COR-L47 (cell line): ENCODE measurements around the gene PCYT2.
"Not testable (repeated sequence)": the region's sequence is repeated elsewhere in the genome, so short reads cannot be mapped to it uniquely, and the experiment has no call there.

Source experiments
- DNase-seq: peaks from one replicate; lab custom pipeline; 2025; lab: John Stamatoyannopoulos, UW

Gene PCYT2

GRCh38 chr17:81911277-81911961 lies at the start of gene PCYT2:
Gene PCYT2, minus strand, starts transcription at chr17:81911399. Its CDS starts 44 bp downstream, at chr17:81911355.
- DNase-seq, result peak; percentile 93

GRCh38 chr17:81960130-81960958 lies 49.1 kb upstream of the PCYT2 start:
- DNase-seq, result peak; percentile 26

- DNase-seq, result peak; percentile 36
Observed at GRCh38 chr17:81959362-81960129, 48.3 kb upstream of the PCYT2 start.

GRCh38 chr17:81958633-81959342 lies 47.6 kb upstream of the PCYT2 start:
- DNase-seq, result no peak

GRCh38 chr17:81957691-81958432 lies 46.7 kb upstream of the PCYT2 start:
- no peak for DNase-seq

GRCh38 chr17:81956607-81957589 lies 45.7 kb upstream of the PCYT2 start:
- DNase-seq, result no peak

GRCh38 chr17:81955756-81956544 lies 44.8 kb upstream of the PCYT2 start:
- DNase-seq, result no peak

GRCh38 chr17:81955058-81955681 lies 44.0 kb upstream of the PCYT2 start:
- no peak for DNase-seq

- no peak for DNase-seq
Observed at GRCh38 chr17:81954131-81955057, 43.2 kb upstream of the PCYT2 start.

DNA sequence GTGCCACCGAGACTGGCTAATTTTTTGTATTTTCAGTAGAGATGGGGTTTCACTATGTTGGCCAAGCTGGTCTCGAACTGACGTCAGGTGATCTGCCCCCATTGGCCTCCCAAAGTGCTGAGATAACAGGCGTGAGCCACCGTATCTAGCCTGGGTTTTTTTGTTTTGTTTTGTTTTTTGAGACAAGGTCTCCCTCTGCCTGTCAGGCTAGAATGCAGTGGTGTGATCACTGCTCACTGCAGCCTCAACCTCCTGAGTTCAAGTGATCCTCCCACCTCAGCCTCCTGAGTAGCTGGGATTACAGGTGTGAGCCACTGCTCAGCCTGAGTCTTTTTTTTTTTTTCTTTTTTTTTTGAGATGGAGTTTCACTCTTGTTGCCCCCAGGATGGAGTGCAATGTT lies 42.2 kb upstream of the PCYT2 start:
- DNase-seq, result not testable (repeated sequence)

- no peak for DNase-seq
Observed at GRCh38 chr17:81952792-81953228, 41.6 kb upstream of the PCYT2 start.

- no peak for DNase-seq
Observed at GRCh38 chr17:81951785-81952684, 40.8 kb upstream of the PCYT2 start.

GRCh38 chr17:81950501-81950900 lies 39.3 kb upstream of the PCYT2 start:
- no peak for DNase-seq

- DNase-seq, result no peak
Observed at GRCh38 chr17:81948635-81949378, 37.6 kb upstream of the PCYT2 start.

DNA sequence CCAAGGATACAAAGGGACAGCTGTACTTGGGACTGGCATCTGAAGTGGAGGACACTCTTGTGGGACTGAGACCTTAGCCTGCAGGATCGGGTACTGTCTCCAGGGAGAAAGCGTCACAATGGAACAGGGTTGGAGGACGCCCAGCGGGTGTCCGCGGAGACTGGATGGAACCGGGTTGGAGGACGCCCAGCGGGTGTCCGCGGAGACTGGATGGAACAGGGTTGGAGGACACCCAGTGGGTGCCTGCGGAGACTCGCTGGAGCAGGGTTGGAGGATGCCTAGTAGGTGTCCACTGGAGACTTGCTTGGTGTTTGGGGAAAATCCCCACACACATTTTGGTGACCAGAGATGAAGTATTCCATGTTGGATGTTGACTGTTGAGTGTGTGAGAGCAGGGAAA lies 36.0 kb upstream of the PCYT2 start, which contains the start of gene MYADML2:
Gene MYADML2, minus strand, starts transcription at position 45 of the 400 bp plus-strand sequence. CDS start 5,492 bp downstream, outside the sequence.
- no peak for DNase-seq

DNA sequence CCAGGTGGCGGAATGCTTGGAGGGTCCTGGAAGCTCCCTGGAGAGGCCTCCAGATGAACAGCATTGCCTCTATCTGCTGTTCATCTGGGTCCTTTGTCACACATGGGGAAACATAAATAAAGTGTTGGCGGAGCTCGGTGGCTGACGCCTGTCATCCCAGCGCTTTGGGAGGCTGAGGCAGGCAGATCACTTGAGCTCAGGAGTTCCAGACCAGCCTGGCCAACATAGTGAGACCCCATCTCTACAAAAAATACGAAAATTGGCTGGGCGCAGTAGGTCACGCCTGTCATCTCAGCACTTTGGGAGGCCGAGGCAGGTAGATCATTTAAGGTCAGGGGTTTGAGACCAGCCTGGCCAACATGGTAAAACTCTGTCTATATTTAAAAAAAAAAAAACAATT lies 33.7 kb upstream of the PCYT2 start:
- DNase-seq, result no peak
